HG03060 (cell line): ENCODE measurements around the gene ANKRD35.
"Not testable (repeated sequence)": the region's sequence is repeated elsewhere in the genome, so short reads cannot be mapped to it uniquely, and the experiment has no call there.

Experiments used
- ATAC-seq: cut with Tn5 transposase; IDR thresholded peaks from one replicate; pipeline ENCODE4 v1.9.1; 2021; ENCODE audit warnings: low read depth, moderate number of reproducible peaks; ENCODE audit not compliant: unreplicated experiment

The ANKRD35 gene

DNA sequence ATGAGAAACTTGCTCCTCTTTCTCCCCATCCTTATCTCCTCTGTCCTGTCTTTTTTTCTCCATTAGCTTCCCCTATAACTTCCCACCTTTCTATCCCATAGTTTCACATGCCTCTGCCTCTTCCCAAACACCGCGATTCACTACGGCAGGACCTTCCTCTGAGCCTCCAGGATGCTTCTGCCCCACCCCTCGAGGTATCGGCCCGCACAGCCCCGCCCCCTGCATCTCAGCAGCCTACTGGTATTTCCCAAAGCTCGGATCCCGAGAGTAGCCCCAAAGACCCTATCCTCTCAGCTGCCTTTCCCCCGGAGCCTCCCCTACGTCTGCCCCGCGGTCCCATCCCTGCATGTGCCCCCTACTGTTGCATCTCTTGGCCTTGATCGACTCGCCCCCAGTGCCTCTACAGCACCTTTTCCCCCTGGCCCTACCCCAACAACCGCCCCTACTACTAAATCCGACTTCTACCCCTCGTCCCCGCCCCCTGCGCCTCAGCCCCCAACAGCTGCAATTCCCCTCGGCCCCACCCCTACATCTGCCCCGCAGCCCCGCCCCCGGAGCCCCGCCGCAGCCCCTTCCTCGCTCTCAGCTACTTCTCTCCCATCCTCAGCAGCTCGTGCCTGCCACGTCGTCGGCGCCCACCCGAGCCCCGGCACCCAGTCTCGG is 27.3 kb downstream of the ANKRD35 start:
- no peak for ATAC-seq

DNA sequence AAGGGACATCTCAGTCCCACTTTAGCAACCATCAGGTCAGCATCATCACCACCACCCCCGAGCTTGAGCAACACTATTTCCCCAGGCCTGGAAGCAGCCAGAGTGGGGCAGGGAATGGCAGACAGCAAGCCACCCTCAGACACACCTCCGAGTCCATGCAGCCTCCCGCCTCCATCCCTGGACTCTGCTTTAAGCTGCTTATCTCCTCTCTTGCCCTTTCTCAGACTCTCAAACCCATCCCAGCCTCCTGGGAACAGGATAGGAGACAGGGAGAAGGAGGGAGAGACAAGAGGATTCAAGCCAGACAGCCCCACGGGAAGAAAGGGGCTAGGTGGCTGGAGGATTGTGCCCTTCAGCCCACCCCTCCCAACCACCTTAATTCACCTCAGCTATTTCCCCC is 28.5 kb downstream of the ANKRD35 start:
- ATAC-seq: no peak

DNA sequence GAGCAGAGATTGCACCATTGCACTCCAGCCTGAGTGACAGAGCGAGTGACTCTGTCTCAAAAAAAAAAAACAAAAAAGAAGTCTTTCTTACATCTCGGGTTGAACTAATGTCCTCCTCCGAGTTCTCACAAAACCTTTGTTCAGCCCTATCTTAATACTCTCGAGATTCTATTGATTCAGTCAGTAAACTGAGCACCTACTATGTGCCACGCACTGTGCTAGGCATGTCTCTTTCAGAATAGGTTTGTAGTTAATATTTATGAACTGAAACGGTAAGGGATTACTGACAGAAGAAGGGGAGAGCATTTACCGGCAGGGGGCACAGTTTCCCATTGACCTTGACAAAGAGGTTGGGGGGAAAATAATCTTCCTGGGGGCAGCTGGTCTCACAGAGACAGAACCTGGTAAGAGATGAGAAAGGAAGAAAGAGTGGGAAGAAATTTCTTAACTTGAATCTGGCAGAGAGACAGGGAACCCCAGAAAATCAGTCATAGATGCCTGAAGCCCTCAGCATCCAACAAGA is 30.2 kb downstream of the ANKRD35 start:
- ATAC-seq: no peak

DNA sequence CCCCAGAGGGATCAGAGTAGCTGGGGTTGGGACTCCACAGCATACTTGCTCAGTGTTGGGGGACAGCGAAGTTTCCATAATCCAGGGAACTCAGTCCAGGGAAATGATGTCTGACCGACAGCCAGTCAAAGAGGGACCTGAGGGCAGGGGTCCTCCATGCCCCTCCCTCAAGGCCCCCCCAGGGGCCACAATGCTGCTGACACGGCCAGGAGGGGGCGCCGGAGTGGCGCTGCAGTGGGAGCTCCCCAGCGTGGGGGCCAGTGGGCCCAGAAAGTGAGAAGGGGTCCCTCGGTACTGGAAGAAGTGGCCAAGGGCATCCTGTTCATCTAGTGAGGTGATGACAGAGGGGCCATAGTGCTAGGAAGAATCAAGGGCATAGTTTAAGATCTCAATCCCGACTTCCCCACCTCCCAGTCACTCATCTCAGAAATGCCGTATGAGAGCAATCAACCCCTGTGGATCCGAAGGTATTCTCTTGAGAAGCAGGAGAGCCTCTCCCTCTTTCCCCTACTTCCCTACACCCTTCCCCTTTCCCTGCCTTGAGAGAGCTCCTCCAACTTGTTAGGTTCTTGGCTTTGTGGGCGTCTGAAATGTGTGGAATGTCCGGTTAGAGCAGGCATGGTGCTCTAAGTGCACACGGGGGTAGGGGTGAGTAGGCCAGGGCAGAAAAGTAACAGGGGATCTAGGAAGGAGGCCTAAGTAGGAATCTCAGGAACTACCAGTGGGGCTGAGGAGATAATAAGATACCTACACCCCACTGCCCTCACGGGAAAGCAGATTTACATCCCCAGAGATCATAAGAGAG is 36.1 kb downstream of the ANKRD35 start:
- ATAC-seq: no peak

DNA sequence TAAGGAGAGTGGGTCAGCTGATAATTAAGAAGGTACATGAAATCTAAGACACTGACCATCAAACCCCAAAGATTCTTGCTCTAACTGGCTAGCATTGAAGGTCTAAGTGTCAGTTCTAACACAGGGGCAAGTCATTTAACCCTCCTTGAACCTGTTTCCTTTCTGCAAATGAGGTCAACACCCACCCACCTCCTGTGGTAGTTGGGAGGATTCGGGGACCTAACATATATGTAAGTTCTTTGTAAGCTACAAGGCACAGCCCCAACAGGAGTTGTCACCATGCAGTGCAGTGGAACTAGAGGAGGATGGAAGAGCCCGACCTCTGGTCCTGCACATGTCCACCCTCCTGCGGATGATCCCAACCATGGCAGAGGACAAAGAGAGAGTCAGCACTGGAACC is 37.8 kb downstream of the ANKRD35 start:
- ATAC-seq: no peak

DNA sequence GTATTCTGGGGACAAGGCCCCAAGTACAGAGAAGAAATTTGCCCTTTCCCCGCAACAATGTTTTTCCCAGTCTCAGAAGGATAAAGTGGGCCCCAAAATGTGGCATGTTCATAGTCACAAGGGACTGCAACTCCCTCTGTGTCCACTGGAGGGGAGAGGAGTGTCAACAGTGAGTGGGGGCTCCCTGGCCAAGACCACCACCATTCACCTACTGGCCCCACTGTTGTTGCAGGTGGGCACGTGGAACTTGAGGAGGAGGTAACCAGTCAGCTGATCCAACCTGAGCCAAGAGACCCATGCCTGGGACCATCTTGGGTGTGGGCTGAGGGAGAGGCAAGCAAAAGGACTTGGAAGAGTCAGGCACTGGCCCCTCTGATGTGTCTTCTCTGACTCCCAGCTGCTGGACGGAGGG is 39.5 kb downstream of the ANKRD35 start:
- no peak for ATAC-seq

DNA sequence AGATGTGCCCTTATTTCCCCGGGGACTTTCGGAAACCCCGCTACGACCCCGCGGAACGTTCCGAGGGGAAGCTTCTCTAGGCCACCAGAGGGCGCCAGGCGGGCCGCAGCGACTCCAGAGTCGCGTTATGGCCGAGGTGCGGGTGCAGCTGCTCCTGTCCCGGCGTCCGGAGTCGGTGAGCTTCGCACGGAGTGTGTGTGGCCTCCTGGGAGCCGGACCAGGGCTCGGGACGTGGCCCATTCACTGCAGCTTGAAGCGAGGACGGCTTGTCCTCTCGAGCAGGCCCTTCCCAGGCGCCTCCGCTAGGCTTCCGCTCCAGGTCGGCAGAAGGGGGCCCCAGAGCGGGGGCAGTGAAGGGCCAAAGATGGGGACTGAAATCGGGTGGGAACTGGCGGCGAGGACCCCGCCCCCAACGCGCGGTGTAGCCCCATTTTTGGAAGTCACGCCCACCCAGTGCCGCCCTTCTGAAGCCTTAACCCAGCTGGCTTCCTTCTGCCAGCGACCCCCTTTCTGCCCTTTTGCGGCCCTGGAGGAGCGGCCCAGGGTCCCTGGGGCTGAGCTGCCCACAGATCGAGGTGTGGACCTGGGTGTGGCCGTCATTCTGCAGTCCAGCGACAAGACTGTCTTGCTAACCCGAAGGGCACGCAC is 40.0 kb downstream of the ANKRD35 start, which contains the start of gene NUDT17:
Gene NUDT17 (plus strand): TSS at position 117 of the 648 bp plus-strand sequence. CDS start 11 bp downstream, at position 128.
- ATAC-seq: no peak

DNA sequence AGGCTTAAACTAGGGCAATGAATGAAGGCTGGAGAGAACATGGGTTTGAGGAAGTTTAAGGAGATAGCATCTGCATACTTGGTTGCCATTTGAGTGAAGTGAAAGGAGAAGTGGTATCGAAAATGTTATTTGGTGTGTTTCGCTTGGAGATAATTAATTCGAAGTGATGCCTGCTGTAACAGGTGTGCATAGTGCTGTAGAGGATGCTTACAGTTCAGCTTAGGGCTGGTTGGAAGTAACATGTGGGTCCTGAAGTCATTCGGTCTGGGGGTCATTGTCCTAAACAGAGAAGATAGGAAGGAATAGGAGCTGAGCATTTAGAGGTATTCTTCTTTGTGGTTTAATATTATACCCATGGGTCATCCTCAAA is 40.5 kb downstream of the ANKRD35 start:
- peak; percentile 71 for ATAC-seq

DNA sequence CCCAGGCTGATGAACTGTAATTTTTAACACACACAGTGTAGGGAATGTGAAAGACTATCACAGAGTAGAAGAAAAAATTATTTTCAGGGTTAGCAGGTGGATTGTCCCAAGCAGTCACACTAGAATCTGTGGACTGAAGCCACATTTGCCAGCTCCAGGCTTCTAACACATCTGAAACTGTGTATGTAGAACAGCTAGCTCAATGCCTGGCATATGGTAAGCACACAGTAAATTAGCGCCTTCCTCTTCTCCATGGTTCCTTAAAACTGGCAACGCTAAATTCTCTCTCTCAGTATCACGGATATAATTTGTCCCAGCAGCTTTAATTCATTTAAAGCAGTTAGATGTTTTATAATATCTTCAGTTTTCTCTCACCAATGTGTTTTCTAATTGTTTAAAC is 42.6 kb downstream of the ANKRD35 start:
- no peak for ATAC-seq

DNA sequence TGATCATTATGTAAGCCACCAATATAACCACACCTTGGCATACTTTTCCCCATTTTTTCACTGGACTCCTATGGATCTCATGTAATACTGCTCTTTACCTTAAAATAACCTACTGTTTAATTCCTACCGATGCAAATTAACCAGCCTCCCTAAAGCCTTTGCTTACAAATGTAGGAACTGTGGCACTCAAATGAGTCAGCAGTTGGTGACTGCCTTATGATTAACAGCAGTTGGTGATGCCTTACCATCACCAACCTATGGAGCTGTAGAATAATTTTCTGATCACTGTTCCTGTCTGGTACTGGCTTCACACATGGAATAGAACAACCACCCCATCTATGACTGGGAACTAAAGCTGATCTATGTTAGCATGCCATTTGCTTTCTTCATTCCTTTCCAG is 48.0 kb downstream of the ANKRD35 start:
- ATAC-seq: no peak

DNA sequence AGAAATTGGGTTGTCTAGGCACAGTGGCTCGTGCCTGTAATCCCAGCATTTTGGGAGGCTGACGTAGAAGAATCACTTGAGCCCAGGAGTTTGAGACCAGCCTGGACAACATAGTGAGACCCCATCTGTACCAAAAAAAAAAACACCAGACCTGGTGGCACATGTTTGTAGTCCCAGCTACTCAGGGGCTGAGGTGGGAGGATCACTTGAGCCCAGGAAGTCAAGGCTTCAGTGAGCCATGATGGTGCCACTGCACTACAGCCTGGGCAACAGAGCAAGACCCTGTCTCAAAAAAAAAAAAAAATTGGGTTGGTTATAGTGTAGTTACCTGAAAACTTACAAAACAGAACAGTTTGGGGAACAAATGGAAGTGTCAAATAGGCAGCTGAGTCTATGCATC is 54.9 kb downstream of the ANKRD35 start:
- not testable (repeated sequence) for ATAC-seq

DNA sequence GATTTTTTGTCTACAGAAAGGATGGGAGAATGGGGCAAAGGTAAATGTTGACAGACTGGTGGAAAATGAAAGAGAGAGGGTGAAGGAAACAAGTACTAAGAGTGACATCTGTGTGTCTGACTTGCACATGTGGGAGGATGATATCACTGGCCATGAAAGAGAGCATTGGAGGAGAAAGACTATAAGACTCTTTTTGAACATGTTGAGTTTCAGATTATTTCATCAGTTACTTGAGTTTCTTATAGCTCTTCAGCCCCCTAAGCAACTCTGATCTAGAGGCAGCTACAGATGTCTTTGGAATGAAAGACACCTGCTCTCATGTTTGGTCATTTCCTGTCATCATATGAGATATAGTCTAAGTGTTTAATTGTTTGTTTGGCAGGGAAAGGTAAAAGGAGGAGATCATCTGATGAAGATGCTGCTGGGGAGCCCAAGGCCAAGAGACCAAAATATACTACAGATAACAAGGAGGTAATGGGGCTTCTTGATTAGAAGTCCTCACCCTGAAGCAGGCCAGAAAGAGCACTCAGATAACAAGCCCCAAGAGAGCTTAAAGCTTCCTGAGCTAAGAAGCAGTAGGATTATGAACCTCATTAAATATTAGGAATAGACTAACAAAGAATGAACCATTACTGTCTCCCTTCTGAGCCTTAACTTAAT is 57.2 kb downstream of the ANKRD35 start:
- no peak for ATAC-seq

DNA sequence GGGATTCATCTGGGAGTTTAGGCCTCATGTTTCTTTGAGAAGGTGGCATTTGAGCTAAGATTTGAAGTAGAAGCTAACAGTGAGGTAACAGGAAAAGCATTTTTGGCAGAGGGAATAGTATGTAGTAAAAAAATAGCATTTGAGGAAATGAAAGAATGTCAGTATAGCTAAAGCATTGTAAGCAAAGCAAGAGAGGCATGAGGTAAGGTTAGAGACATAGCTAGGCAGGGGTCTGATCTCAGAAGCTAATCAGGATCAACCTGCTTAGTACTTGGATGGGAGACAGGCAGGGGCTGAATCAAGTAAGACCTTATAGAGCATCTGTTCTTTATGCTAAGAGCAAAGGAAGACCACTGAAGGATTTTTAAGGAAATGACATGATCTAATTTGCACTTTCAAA is 57.7 kb downstream of the ANKRD35 start:
- ATAC-seq: no peak

DNA sequence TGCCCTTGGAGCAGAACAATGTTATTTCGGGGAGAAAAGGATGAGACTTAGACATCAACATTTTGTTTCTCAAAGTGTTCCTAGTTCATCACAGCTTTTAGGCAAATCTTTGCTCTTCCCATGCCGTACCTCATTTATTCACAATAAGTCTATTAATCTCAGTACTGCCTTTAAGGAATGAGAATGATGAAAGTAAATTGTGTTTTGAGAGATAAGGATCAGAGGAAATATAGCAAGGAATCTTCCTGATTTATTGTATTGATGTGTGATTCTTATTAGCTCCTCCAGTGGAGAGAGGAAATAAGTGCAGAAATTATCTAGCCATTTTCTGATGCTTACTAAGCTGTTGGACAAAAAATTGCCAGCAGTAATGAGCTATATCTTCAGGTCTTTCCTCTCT is 59.6 kb downstream of the ANKRD35 start:
- no peak for ATAC-seq

DNA sequence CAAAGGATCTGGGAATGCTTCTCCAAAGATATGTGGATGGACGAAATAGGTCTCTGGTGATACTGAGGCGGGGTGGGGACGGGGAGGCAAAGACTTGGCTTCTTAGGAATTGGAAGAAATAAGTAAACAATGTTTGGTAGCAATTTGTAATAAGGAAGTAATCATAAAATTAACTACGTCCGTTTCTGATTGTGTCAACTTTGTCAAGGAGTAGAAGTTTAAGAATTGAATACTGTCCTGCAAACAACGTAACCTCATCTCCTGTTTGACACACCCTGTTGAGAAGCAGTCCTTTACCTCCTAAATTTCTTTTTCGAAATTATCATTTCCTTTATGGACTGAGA is 61.2 kb downstream of the ANKRD35 start:
- no peak for ATAC-seq

DNA sequence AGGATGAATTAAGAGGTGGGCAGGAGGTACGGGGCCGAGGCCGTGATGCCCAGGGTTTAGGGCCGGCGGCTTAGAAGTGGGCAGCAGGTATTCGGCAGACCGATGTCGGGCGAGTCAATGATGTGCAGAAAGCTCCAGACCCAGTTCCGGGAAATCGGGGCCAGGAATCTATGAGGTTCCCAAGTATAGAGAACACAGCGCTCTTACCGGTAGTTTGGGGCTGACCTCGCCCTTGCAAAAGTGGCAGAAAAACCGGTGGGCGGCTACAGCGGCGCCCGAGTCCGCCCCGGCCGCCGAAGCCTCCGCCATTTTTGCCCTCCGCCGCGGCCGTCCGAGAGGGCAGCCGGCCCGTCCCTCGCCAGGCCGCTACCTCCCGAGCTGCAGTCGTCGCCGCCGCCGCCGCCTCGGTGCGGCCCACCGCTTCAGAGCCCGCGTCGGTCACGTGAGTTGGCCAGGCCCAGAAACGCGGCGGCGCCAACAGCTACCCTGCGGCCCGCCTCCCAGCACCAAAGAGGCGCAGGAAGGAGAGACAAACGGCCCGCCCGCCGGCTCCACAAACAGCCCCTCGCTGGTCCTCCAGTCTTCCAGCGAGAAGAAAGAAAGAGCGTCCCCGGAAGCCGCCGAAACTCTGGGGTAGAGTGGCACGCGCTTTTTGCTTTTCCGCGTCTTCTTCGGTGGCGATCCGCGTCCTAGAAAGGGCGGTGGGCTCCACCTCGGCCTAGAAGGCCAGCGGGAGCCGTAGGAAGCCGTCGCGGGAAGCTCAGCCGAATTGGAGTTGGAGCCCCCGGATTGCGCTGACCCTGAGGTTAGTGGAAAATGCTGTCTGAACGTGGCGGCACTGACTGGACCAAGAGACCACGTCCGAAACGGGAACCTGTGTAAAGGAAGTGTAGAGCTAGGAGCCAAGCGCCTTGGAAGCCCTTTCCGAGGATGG is 61.8 kb downstream of the ANKRD35 start, which contains the start of the genes POLR3C and RNF115:
Gene POLR3C (plus strand): TSS at position 636 of the 934 bp plus-strand sequence. CDS start 1,577 bp downstream, outside the sequence.
Gene RNF115 (minus strand): TSS at position 531 of the 934 bp plus-strand sequence. CDS start 222 bp downstream, at position 309.
- peak; percentile 61 for ATAC-seq

DNA sequence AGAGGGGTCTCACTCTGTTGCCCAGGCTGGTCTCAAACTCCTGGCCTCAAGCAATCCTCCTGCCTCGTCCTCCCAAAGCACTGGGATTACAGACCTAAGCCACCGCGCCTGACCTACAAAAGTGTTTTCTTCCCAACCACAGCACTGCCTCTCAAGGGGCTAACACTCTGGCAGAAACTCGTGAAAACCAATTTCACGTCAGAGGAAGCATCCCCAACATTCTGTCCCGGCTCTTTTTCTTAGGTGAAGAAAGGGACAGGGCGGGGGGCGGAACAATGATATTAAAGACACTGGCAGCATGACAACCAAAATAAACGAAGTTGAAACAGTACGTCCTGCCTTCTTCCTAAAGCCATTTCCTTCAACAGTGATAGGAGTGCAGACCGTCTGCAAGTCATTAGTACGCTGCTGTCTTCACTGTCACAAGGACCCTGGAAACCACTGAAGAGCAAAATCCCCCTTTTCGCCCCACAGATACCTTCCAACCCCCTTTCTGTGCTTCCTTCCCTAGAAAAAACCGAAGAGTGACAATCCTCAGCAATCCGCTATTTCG is 62.8 kb downstream of the ANKRD35 start:
- ATAC-seq: not testable (repeated sequence)

DNA sequence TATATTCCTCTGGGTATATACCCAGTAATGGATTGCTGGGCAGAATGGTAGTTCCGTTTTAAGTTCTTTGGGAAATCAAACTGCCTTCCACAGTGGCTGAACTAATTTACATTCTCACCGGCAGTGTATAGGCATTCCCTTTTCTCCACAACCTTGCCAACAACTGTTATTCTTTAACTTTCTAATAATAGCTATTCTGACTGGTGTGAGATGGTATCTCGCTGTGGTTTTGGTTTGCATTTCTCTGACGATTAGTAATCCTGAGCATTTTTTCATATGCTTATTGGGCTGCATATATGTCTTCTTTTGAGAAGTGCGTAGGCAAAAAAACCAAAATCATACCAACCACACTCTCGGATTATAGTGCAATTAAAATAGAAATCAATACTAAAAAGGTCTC is 67.6 kb downstream of the ANKRD35 start:
- not testable (repeated sequence) for ATAC-seq
